Kasumi-1 (cell line): ENCODE data around the gene CEP112.

Experiments used
- DNase-seq, 2 experiments: peaks; one replicate each; lab custom pipeline; 2025; lab: John Stamatoyannopoulos, UW

The CEP112 gene

GRCh38 chr17:65930140-65930730 is 261.7 kb downstream of the CEP112 start:
- DNase-seq = no peak

GRCh38 chr17:65926599-65926998 is 265.3 kb downstream of the CEP112 start:
- no peak for DNase-seq

GRCh38 chr17:65925606-65926307 is 266.2 kb downstream of the CEP112 start:
- DNase-seq = no peak

GRCh38 chr17:65920996-65921395 is 270.9 kb downstream of the CEP112 start:
- DNase-seq = no peak

GRCh38 chr17:65918916-65919315 is 273.0 kb downstream of the CEP112 start:
- DNase-seq = no peak

- DNase-seq = no peak
These were observed 273.4 kb downstream of the CEP112 start for GRCh38 chr17:65918500-65918899.

GRCh38 chr17:65917560-65917959 is 274.4 kb downstream of the CEP112 start:
- DNase-seq = no peak

- DNase-seq = no peak
These were observed 275.5 kb downstream of the CEP112 start for GRCh38 chr17:65916425-65916824.

GRCh38 chr17:65914784-65915342 is 277.1 kb downstream of the CEP112 start:
- DNase-seq = no peak

GRCh38 chr17:65913326-65913850 is 278.5 kb downstream of the CEP112 start:
- DNase-seq = no peak

GRCh38 chr17:65910836-65911235 is 281.1 kb downstream of the CEP112 start:
- no peak for DNase-seq

- no peak for DNase-seq
These were observed 289.0 kb downstream of the CEP112 start for GRCh38 chr17:65902831-65903522.

- no peak for DNase-seq
These were observed 289.8 kb downstream of the CEP112 start for GRCh38 chr17:65902155-65902554.

GRCh38 chr17:65901394-65901793 is 290.5 kb downstream of the CEP112 start:
- no peak for DNase-seq

GRCh38 chr17:65900216-65900615 is 291.7 kb downstream of the CEP112 start:
- DNase-seq = no peak

- no peak for DNase-seq
These were observed 293.3 kb downstream of the CEP112 start for GRCh38 chr17:65898651-65899050.

GRCh38 chr17:65896889-65897288 is 295.0 kb downstream of the CEP112 start:
- no peak for DNase-seq

- no peak for DNase-seq
These were observed 296.0 kb downstream of the CEP112 start for GRCh38 chr17:65895969-65896368.

GRCh38 chr17:65893692-65894279 is 298.1 kb downstream of the CEP112 start:
- DNase-seq = no peak

GRCh38 chr17:65892912-65893377 is 299.0 kb downstream of the CEP112 start:
- DNase-seq = no peak

GRCh38 chr17:65891231-65891735 is 300.6 kb downstream of the CEP112 start:
- DNase-seq = no peak

GRCh38 chr17:65888649-65889048 is 303.3 kb downstream of the CEP112 start:
- DNase-seq = no peak
